Activated CD8-positive, alpha-beta memory T cell treated with anti-CD3 and anti-CD28 coated beads, Interleukin-2, amount 10 ng/mL, durations not matched to agents 7 days and 5 days (primary cell): ENCODE results near the gene TYW1B. TPM values are rescaled to one million over a fixed set of nuclear protein-coding genes. Genes with fewer than 3 reads are reported as not detected.
"Not testable (repeated sequence)": the region's sequence is repeated elsewhere in the genome, so short reads cannot be mapped to it uniquely, and the experiment has no call there.

Experiments used
- ATAC-seq: fragments of 150-1000 bp; cut with Tn5 transposase; one replicate; pipeline ENCODE4 v1.10.0; 2021; ENCODE audit warnings: moderate library complexity
- CTCF ChIA-PET: fragments of 350-600 bp; sonication (Branson Sonifier 250); formaldehyde crosslinking; loops from one replicate; lab custom pipeline; 2021; ENCODE audit warnings: antibody characterized with exemption; lab: Charles Lee
- DNase-seq: peaks from one replicate; pipeline ENCODE4 v3.0.0-alpha.2; 2020
- H3K27ac Mint-ChIP-seq: one replicate; pipeline ENCODE4 v1.8.0; 2021; ENCODE audit warnings: mild to moderate bottlenecking, mixed read lengths
- H3K27me3 Mint-ChIP-seq: one replicate; pipeline ENCODE4 v1.8.0; 2021; ENCODE audit warnings: mixed read lengths
- H3K36me3 Mint-ChIP-seq: one replicate; pipeline ENCODE4 v1.8.0; 2021; ENCODE audit warnings: mild to moderate bottlenecking, mixed read lengths
- H3K4me1 Mint-ChIP-seq: one replicate; pipeline ENCODE4 v1.8.0; 2021; ENCODE audit warnings: mixed read lengths
- H3K4me3 Mint-ChIP-seq: one replicate; pipeline ENCODE4 v1.8.0; 2021; ENCODE audit warnings: mild to moderate bottlenecking, moderate library complexity, mixed read lengths
- H3K9me3 Mint-ChIP-seq: one replicate; pipeline ENCODE4 v1.8.0; 2022; ENCODE audit warnings: low read depth, mixed read lengths
- total RNA-seq, 2 experiments: library from RNA; stranded (reverse); gene quantifications; one replicate each; pipeline ENCODE4 v1.2.3, GENCODE V29; 2021

TYW1B gene
- total RNA-seq, 2 experiments from 2014 or later = 4.2 to 4.4 TPM

DNA sequence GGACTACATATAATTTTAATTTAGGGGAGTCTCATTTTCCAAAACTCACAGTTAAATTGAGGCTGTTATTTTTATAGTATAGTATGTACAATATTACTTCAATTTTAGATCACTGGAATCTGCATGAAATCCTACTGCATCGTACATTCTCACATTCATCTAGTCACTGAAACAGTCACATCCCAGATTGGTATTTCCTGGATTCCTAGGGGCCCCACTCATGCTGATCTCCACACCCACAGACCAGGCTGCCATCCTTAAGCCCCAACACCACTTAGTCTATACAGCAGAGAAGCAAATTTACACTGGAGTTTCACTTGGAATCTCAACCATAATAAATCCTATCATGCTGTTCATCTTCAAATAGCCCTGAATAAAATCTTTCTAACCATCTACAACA, 26.4 kb downstream of the TYW1B start:
- DNase-seq, H3K27me3 Mint-ChIP-seq, H3K4me3 Mint-ChIP-seq, CTCF ChIA-PET, ATAC-seq, H3K4me1 Mint-ChIP-seq, H3K9me3 Mint-ChIP-seq, H3K27ac Mint-ChIP-seq: not testable (repeated sequence)
- peaks cover 29% of the 10 kb centered on the region for H3K36me3 Mint-ChIP-seq

DNA sequence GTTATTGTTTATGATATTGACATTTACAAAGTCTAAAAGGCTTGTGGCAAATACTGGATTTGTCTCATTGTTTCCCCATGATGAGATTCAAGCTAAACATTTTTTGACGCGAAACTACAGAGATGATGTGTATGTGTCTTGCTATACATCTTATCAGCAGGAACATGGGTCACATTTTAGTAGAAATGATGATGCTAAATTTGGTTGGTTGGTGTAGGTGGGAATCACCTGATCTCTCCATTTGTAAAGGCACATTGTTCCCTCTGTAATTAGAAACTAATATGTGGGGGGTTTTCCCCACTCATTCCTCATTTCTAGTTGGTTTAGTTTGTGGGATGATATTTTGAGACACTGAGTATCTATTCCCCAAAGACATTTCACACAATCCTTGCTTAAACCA, 32.6 kb downstream of the TYW1B start:
- H3K36me3 Mint-ChIP-seq = peaks cover 16% of the 10 kb centered on the region
- H3K4me3 Mint-ChIP-seq, H3K27me3 Mint-ChIP-seq, CTCF ChIA-PET, ATAC-seq, H3K4me1 Mint-ChIP-seq, DNase-seq, H3K9me3 Mint-ChIP-seq, H3K27ac Mint-ChIP-seq: not testable (repeated sequence)

DNA sequence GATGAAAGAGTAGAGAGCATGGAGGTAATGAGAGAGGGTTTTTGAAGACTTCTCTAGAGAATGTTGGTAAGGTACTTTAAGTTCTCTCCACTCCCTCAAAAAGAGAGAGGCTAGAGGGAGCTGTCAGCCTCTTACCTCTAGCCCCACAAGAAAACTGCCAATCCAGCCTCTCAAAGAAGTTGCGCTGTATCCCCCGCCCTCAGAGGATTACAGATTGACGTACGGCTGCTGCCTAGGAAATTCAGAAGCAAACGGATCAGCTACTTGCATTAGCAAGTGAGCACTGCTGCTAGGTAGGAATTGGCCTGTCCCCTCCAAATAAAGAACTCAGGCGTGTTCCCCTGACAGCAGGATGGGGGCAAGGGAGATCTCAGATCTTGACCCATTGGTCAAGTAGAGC, 34.2 kb downstream of the TYW1B start:
- Mint-ChIP-seq H3K4me1 (no peaks in the 10 kb centered on the region), H3K4me3 (no peak overlapping the region), H3K9me3 (peaks cover 9% of the 10 kb centered on the region), H3K27me3 (no peaks in the 10 kb centered on the region), H3K27ac (no peak overlapping the region), H3K36me3 (peaks cover 16% of the 10 kb centered on the region)
- ATAC-seq (no peak), DNase-seq (no peak)
- CTCF ChIA-PET = no interaction called here

GRCh38 chr7:72790698-72791060, 37.3 kb downstream of the TYW1B start:
- H3K27me3 Mint-ChIP-seq, H3K27ac Mint-ChIP-seq, H3K9me3 Mint-ChIP-seq, H3K36me3 Mint-ChIP-seq, H3K4me1 Mint-ChIP-seq, H3K4me3 Mint-ChIP-seq, DNase-seq, CTCF ChIA-PET, ATAC-seq: not testable (repeated sequence)

DNA sequence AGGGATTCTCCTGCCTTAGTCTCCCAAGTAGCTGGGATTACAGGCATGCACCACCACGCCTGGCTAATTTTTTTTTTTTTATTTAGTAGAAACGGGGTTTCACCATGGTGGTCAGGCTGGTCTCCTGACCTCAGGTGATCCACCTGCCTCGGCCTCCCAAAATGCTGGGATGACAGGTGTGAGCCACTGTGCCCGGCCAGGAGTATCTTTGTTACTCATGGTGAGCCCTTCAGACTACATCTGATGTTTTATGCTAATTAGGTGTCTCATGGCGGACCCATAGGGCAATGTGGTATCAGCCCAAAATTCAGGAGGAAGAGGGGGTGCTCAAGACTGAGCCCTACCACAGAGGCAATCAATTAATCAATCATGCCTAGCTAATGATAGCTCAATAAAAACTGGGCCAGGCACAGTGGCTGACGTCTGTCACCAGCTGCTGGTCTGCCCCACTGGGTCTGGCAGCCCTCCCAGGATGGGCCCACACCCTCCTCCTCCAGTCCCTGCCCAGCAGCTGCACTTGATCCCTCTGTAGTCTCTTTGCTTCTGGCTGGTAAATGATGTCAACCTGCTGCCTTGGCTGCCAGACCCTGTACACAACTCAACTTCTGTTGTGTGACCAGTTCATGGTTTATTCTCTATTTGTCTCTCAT, 37.8 kb downstream of the TYW1B start:
- H3K27ac Mint-ChIP-seq, CTCF ChIA-PET, H3K36me3 Mint-ChIP-seq, H3K4me1 Mint-ChIP-seq, H3K4me3 Mint-ChIP-seq, ATAC-seq, DNase-seq, H3K27me3 Mint-ChIP-seq, H3K9me3 Mint-ChIP-seq: not testable (repeated sequence)

DNA sequence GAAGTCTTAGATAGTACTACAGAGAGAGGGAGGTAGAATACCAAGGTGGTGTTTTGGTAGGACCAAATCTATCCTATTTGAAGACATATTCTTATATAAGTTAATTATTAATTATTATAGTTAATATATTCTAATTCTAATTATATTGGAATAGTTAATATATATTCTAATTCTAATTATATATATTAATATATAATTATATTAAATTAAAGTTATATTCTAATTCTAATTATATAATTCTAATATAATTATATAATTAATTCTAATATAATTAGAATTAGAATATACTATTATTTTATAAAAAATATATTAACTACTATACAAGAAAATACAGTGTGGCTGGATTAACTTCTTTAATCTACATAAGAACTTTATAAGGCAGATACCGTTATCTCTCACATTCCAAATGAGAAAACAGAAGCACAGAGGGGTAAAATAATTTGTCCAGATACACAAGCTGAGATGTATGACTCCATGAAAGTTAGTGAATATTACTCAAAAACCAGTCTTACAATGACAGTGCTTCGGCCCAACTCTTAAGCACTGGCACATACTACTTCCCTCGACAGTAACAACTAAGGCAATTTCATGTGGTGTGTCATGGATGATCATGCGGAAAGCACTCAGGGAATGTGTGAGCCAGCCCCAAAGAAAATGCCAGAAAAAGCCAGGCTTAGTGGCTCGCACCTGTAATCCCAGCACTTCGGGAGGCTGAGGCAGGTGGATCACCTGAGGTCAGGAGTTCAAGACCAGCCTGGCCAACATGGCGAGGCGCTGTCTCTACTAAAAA, 42.6 kb downstream of the TYW1B start:
- Mint-ChIP-seq H3K4me3 (no peak overlapping the region), H3K27ac (no peak overlapping the region), H3K36me3 (no peaks in the 10 kb centered on the region), H3K9me3 (no peaks in the 10 kb centered on the region), H3K27me3 (no peaks in the 10 kb centered on the region), H3K4me1 (no peaks in the 10 kb centered on the region)
- CTCF ChIA-PET = no interaction called here
- DNase-seq (no peak), ATAC-seq (no peak)

- H3K27ac Mint-ChIP-seq, H3K4me3 Mint-ChIP-seq, ATAC-seq, CTCF ChIA-PET, DNase-seq, H3K4me1 Mint-ChIP-seq, H3K9me3 Mint-ChIP-seq, H3K36me3 Mint-ChIP-seq, H3K27me3 Mint-ChIP-seq: not testable (repeated sequence)
Observed at GRCh38 chr7:72783601-72784370, 44.2 kb downstream of the TYW1B start.

DNA sequence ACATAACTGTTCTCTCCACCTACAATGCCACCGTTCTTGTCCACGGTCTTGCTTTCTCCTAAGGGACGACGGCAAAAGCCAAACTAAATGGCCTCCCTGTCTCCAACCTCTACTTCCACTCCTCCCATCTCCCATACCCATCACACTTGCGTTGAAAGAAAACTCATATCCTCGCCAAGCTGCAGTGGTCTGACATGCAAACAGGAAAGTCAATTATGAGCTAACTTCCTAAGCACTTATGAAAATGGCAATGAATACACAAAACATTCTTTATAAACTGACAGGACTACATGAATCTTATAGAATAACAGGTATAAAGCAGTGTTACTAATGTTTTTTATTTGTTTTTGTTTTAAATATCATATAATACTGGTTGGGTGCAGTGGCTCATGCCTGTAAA, 46.4 kb downstream of the TYW1B start:
- CTCF ChIA-PET = no interaction called here
- no peak overlapping the region for H3K4me3 Mint-ChIP-seq
- no peaks in the 10 kb centered on the region for H3K27me3 Mint-ChIP-seq
- peaks cover 2% of the 10 kb centered on the region for H3K36me3 Mint-ChIP-seq
- DNase-seq (no peak), ATAC-seq (no peak)
- no peaks in the 10 kb centered on the region for H3K9me3 Mint-ChIP-seq
- no peak overlapping the region for H3K27ac Mint-ChIP-seq
- H3K4me1 Mint-ChIP-seq = no peaks in the 10 kb centered on the region

GRCh38 chr7:72781161-72781560, 46.8 kb downstream of the TYW1B start:
- H3K4me3 Mint-ChIP-seq = no peak overlapping the region
- peaks cover 3% of the 10 kb centered on the region for H3K36me3 Mint-ChIP-seq
- no peaks in the 10 kb centered on the region for H3K27me3 Mint-ChIP-seq
- no peaks in the 10 kb centered on the region for H3K9me3 Mint-ChIP-seq
- no peak overlapping the region for H3K27ac Mint-ChIP-seq
- DNase-seq (no peak), ATAC-seq (no peak)
- H3K4me1 Mint-ChIP-seq = no peaks in the 10 kb centered on the region
- CTCF ChIA-PET = no interaction called here

DNA sequence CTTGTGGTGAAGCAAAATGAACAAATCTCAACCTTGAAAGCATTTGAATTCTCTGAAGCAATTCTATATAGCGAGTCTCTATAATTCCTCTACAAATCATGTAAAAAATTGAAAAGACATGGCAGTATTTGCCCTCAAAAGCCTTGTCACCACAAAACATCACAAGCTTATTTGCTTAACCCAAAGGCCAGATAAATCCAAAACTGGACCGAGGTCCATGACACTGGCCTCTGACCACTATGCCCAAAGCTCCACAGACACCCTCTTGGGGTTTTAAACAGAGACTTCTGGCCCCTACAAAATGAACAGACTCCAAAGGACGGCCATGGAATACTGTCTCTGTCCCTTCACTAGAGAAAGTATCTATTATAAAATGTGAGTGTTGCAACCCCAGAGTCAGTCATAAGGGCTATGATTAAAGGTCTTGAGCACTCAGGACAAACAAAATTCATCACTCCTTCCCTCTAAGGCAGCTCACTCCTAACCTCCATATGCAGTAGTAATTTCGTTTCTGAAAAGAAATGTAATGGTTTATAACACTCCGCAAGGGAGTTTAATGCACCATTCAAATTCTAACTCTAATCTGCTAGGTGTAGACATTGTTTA, 47.6 kb downstream of the TYW1B start:
- H3K4me3 Mint-ChIP-seq, H3K4me1 Mint-ChIP-seq, H3K27ac Mint-ChIP-seq, ATAC-seq, H3K36me3 Mint-ChIP-seq, H3K27me3 Mint-ChIP-seq, DNase-seq, CTCF ChIA-PET, H3K9me3 Mint-ChIP-seq: not testable (repeated sequence)

DNA sequence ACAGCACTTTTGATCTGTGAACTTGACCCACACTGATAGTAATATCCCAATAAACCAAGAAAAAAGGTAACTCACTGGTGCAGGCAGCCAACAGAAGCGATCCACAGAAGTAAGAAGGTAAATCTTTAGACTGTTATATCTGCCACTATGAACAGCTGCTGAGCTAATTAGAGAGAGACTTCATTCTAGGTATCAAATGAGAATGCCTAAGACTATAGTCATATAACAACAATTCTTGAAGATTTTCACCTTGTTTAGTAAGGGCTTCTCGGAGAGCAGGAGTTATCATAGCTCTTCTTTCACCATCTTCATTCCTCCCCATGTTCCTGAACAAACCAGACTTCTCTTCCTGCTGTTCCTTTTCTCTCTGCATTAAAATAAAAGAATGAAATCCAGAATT, 50.8 kb downstream of the TYW1B start:
- H3K27ac Mint-ChIP-seq, H3K4me1 Mint-ChIP-seq, DNase-seq, H3K4me3 Mint-ChIP-seq, H3K27me3 Mint-ChIP-seq, H3K9me3 Mint-ChIP-seq, ATAC-seq: not testable (repeated sequence)
- peaks cover 21% of the 10 kb centered on the region for H3K36me3 Mint-ChIP-seq
- CTCF ChIA-PET = interaction anchor here (0.6 kb wide), 1 partner anchor 9 kb away, joined by 3 read pairs; no protein-coding TSS in a partner anchor

DNA sequence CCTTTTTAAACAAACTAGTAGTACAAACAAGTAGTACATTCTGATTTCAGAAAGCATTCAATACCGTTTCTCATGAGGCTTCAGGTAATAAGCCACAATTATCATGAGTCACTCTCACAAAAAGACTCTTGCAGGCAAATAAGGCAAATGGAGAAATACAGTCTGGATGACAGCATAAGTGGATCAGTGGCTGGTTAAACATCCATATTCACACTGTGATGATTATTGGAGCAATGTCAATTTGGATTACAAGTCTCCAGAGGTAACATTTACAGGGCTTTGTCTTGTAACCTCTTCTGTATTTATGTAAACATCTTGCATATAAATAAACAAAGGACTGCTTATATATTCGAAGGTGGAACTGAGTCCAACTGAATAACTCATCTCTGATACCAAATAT, 55.4 kb downstream of the TYW1B start:
- H3K27me3 Mint-ChIP-seq, ATAC-seq, CTCF ChIA-PET, H3K27ac Mint-ChIP-seq, H3K4me3 Mint-ChIP-seq, DNase-seq, H3K9me3 Mint-ChIP-seq, H3K4me1 Mint-ChIP-seq: not testable (repeated sequence)
- H3K36me3 Mint-ChIP-seq = peaks cover 27% of the 10 kb centered on the region

- peaks cover 15% of the 10 kb centered on the region for H3K36me3 Mint-ChIP-seq
- H3K27ac Mint-ChIP-seq, ATAC-seq, H3K4me3 Mint-ChIP-seq, H3K4me1 Mint-ChIP-seq, H3K27me3 Mint-ChIP-seq, DNase-seq, H3K9me3 Mint-ChIP-seq, CTCF ChIA-PET: not testable (repeated sequence)
Observed at GRCh38 chr7:72766994-72767393, 61.0 kb downstream of the TYW1B start.
